ENCODE measurements around the gene GMCL2.
"Not testable (repeated sequence)": the region's sequence is repeated elsewhere in the genome, so short reads cannot be mapped to it uniquely, and the experiment has no call there.

The GMCL2 gene, protein sequence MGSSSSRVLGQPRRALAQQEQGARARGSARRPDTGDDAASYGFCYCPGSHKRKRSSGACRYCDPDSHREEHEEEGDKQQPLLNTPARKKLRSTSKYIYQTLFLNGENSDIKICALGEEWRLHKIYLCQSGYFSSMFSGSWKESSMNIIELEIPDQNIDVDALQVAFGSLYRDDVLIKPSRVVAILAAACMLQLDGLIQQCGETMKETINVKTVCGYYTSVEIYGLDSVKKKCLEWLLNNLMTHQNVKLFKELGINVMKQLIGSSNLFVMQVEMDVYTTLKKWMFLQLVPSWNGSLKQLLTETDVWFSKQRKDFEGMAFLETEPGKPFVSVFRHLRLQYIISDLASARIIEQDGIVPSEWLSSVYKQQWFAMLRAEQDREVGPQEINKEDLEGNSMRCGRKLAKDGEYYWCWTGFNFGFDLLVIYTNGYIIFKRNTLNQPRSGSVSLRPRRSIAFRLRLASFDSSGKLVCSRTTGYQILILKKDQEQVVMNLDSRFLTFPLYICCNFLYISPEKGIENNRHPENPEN

DNA sequence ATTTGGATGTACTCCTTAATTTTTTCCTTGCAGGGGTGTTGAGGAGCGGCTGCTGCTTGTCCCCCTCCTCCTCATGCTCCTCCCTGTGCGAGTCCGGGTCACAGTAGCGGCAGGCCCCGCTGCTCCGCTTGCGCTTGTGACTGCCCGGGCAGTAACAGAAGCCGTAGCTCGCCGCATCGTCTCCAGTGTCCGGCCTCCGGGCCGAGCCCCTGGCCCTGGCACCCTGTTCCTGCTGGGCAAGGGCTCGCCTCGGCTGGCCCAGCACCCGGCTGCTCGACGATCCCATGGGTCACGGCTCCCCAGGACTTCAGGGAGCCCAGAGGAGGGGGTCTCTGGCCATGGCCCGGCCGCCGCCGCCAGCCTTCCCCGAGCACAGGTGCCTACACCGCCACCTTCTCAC is at the start of gene GMCL2:
GMCL2 (minus strand) TSS at position 358 of the 400 bp plus-strand sequence; CDS start at position 286, 72 bp downstream.
- no peak for DNase-seq

- no peak for DNase-seq
These were observed 49.5 kb upstream of the GMCL2 start for GRCh38 chr5:178236679-178237078.

DNA sequence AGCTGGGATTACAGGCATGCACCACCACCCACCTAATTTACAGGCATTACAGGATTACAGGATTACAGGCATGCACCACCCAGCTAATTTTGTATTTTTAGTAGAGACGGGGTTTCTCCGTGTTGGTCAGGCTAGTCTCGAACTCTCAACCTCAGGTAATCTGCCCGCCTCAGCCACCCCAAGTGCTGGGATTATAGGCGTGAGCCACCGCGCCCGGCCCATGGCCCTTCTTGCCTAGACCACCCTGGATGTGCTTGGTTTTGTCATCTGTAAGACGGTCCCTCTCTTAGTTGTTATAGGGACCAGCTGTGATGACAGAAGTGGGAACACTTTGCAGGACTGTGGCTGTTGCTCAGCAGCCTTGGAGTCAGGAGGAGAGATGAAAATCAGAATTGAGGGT is 49.0 kb upstream of the GMCL2 start:
- DNase-seq: no peak

DNA sequence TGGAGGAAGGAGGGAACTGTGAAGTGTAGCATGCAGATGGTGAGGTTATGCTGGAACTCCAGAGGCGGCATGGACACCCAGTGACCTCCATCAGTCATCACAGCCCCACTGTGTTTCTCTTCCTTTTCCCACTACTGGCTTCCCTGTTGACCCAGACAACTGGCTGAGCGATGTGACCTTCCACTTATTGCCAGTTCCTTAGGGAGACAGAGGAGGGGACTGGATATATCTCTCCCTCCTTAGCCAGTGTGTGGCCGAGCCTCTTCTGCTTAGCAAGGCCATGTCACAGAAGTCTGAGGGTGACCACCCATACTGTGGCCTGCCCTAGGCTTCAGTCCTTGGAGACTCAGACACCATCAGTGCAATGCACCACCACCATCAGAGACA is 48.4 kb upstream of the GMCL2 start:
- no peak for DNase-seq

DNA sequence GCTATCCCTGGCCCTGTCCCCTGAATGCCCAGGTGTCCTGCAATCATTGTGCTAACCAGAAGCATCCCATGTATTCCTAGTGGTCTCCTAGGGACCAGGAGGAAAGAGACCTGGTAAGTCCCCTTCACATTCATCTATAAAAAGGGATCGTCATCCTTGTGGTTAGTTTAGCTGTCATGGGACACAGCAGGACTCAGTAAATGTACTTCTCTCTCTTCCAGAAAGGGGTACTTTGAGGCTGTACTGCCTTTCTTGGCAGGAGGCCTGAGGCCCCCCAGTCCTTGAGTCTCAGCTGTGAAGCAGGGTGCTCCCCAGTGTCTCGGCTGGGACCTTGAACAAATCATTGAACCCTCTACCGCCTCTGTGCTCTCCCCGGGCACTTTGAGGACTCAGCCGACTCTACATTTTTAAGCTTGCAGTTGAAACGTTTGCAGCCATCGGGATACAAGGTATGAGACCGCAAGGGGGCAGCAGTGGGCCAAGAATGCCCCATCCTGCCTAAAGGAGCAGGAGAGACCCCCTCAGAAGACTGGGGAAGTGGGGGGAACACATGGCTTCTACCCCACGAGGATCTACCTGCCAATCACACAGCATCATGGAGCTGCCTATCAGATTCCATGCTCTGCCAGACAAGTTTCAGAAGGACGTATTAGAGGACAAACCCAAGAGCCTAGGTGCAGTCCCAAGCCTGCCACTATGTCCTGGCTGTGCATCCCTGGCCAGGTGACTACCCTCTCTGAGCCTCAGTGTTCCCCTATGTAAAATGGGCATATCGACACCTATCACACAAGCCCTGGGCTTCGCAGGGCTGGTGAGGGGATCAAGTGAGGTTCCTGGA is 47.8 kb upstream of the GMCL2 start:
- peak; percentile 8 for DNase-seq

GRCh38 chr5:178234121-178234749 is 47.1 kb upstream of the GMCL2 start:
- DNase-seq: no peak

- no peak for DNase-seq
These were observed 45.8 kb upstream of the GMCL2 start for GRCh38 chr5:178232920-178233429.

DNA sequence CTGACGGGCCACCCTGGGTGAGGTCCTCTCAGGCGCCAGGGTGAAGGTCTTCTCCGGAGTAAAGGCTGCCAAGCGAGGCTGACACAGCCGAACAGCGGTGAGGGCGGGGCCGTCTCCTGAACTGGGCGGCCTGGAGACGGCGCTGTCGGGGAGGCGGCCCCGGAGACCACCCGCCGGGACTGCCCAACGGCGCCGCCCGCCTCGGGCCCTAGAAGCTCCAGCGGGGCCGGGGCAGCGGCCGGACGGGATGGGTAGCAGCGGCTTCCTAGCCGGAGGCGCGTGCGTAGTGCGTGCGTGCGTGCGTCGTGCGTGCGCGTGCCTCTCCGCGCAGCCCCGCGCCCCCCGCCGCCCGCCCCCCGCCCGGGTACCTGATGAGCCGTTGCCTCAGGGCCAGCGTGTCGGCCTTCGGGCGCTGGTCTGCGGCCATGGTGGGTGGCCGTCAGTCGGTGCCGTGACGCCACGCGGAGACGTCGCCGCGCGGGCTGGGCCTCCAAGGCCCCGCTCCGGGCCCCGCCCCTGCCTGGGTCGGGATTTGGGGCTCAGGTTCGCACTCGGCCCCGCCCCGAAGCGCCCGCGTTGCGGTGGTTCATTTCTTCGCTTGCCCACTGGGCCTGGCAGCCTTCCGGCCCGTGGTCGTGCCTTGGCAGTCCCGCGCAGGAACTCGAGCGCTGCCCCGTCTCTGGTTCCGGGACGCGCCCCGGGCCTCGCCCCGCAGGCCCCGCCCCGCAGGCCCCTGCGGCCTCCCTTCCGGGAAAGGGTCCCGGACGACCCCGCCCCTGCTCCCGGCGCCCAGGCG is 45.2 kb upstream of the GMCL2 start, which contains the start of gene PHYKPL:
PHYKPL (minus strand) TSS at position 679 of the 796 bp plus-strand sequence; CDS start at position 427, 252 bp downstream.
- DNase-seq: peak; percentile 45

DNA sequence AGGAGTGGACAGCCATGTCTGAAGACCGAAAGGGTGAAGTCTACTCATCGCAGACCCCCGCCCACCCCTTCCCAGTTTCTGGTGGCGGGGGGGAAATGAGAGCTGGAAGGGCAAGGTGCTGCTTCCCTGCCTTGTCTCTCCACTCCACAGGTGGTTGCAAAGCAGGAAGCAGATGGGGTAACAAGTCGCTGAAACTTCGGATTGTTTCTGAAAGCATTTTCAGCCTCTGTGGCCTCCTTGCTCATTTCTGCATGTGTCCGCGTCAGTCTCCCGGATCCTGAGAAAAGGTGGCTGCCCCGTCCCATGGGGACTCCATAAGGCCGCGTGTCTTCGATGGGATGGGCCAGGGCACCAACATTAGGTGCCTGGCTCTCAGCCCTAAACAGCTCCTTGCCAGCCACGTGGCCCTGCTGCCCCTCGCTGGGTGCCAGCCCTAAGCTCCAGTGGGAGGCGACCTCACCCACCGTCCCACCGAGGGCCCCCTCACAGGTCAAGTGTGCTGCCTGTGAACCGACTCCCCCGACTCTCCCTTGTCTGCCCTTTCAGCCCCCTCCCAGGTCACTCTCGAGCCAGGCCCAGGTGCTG is 44.5 kb upstream of the GMCL2 start:
- DNase-seq: no peak

DNA sequence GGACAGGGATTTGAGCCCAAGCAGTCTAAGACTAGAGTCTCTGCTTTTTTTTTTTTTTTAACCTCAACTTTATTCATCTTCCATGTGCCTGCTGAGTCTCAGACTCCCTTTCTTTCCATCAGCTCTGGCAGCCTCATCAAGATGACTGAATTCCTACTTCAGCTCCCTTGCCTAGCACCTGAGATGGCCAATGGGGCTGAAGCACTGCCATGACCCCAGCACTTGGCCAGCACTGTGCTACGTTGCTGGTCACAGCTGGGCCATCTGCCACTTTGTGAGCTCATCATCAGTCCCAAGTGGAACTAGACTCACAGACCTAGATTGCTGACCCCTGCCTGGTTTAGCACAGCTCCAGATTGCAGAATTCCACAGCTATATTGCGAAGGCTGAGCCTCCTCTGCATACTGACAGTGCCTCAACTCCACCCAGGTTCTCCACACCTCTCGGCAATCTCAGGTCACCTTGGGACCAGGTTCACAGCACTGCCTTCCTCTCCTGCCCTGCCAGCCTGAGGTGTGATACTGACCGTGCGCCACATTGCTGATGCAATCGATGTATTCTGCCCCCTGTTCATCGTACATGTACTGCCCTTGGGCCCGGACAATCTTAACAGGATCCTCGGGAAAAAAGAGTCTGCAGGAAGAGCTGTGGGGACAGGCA is 43.8 kb upstream of the GMCL2 start:
- no peak for DNase-seq

DNA sequence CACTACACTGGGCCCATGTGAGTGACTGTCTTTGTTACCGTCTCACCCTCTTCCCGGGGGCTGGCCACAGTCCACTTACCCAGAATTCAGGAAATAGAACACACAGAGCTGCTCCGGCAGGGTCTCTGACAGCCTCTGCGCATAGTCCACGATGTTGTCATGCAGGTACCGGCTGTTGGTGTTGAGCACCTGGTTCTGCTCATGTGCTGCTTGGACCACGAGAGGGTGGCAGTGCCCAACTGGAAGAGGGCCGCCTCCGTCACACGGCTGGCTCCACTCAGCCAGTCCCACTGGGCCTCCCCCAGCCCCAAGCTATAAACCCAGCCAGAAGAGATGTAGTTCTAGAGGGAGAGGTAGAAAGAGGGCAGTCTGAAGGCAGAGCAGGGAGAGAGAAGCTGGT is 42.7 kb upstream of the GMCL2 start:
- DNase-seq: no peak

- DNase-seq: not testable (repeated sequence)
These were observed 41.9 kb upstream of the GMCL2 start for GRCh38 chr5:178229111-178229510.

- no peak for DNase-seq
These were observed 41.4 kb upstream of the GMCL2 start for GRCh38 chr5:178228609-178229008.

GRCh38 chr5:178227929-178228328 is 40.8 kb upstream of the GMCL2 start:
- DNase-seq: no peak

DNA sequence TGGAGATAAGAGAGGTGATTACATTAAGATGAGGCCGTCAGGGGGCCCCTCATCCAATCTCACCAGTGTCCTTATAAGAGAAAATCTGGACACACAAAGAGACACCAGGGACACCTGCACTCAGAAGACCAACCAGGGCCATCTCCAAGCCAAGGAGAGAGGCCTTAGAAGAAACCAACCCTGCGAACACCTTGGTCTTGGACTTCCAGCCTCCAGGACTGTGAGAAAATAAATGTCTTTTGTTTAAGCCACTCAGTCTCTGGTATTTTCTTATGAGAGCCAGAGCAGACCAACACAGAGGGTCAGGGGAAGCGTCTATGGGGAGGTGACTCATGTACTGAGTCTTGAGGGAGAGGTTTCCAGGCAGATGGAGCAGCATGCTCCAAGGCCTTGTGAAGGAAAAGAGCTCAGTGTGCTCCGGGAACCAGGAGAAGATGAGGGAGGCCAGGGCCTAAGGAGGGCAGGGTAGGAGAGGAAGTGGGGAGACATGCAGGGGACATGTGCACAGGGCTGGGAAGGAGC is 40.0 kb upstream of the GMCL2 start:
- DNase-seq: no peak

- no peak for DNase-seq
These were observed 38.0 kb upstream of the GMCL2 start for GRCh38 chr5:178225174-178225573.

DNA sequence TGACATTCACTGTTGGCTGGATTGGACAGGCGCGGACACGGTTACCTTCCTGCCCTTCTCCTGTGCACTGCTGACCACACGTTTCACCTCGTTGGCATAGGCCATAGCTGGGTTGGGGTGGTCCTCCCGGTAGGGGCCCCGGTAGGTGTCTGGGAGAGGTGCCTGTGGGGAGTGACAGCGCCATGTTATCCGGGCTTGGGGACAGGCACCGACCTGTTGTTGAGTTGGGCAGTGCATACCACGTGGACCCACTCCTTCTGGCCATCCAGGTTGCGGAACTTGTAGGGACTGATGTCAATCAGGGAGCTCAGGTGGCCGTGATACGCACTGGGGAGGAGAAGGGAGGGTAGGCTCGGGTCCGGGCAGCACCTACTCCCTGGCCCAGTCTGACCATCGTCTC is 37.2 kb upstream of the GMCL2 start:
- DNase-seq: no peak

- DNase-seq: no peak
These were observed 36.7 kb upstream of the GMCL2 start for GRCh38 chr5:178223828-178224335.

DNA sequence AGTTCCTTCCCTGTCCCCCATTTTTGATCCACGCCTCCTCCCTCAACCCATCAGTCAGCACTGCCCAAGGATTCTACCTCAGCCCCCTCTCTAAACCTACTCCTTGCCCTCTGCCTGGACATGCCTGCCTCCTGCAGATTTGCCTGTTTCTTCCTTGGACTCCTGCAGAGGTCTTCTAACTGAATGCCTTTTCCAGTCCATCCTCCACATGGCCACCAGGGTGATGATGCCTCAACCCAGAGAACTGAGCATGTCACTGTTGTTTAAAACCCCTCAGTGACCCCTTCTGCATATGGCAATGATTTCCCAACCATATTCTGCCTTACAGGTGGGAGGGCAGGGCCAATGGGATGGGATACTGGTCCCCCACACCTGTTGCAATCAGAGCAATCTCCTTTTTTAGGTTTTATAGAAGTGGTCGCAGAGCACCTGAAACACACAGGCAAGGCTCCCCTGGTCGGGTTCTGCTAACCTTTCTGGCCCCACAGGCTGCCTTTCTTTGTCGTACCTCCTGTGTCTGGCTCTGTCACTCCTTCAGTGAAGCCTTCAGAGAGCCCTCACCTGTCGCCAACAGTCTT is 36.1 kb upstream of the GMCL2 start:
- DNase-seq: no peak

DNA sequence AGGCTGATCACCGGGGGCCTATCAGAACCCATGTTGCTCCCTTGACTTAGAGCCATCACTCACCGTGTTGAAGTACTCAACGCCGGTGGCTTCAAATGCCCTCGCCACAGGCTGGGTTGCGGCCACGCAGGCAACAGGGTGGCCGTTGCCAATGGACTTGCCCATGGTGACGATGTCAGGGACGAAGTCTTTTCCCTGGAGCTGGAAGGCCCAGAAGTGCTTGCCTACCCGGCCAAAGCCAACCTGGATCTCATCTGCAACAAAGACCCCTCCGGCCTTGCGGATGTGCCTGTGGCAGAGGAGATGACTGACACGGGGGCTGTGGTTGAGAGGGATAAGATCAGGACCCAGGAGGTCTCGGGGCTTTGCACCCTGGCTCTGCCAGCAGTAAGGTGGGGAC is 35.1 kb upstream of the GMCL2 start:
- no peak for DNase-seq
